Suprapubic skin (tissue), 4 donors: Measurements from ENCODE around the gene OSGEP. TPM values are rescaled to one million over a fixed set of nuclear protein-coding genes. Genes with fewer than 3 reads are reported as not detected.

Experiments
- DNase-seq, 2 donors: peaks; one replicate each; pipeline ENCODE4 v3.0.0-alpha.2; 2019; ENCODE audit warnings: low spot score in 2 of 2
- H3K27ac ChIP-seq: fragments of 200-600 bp; sonication (generic); one replicate; pipeline ENCODE4 v1.5.1; 2019
- H3K27me3 ChIP-seq: fragments of 200-600 bp; sonication (generic); one replicate; pipeline ENCODE4 v1.5.1; 2019
- H3K36me3 ChIP-seq: fragments of 200-600 bp; sonication (generic); one replicate; pipeline ENCODE4 v1.5.1; 2019
- H3K4me1 ChIP-seq: fragments of 200-600 bp; sonication (generic); one replicate; pipeline ENCODE4 v1.5.1; 2019
- H3K4me3 ChIP-seq: fragments of 200-600 bp; sonication (generic); one replicate; pipeline ENCODE4 v1.5.1; 2019; ENCODE audit warnings: mild to moderate bottlenecking
- H3K9me3 ChIP-seq: fragments of 200-600 bp; sonication (generic); one replicate; pipeline ENCODE4 v1.5.1; 2019
- EP300 ChIP-seq: sonication (generic); formaldehyde crosslinking; IDR thresholded peaks from one replicate; pipeline ENCODE4 v1.6.1; 2017; ENCODE audit warnings: antibody characterized with exemption
- POLR2A ChIP-seq, 2 donors: fragments of 450-650 bp; IDR thresholded peaks; one replicate each; pipeline ENCODE4 v1.6.1; 2017; ENCODE audit warnings: antibody characterized with exemption in 2 of 2, mild to moderate bottlenecking in 2 of 2, moderate library complexity in 2 of 2
- POLR2AphosphoS5 ChIP-seq, 3 donors: sonication (generic); formaldehyde crosslinking; IDR thresholded peaks; one replicate each; pipeline ENCODE4 v1.6.1; 2017; ENCODE audit warnings: antibody characterized with exemption in 3 of 3
- WGBS: methylation state at CpG from one replicate; pipeline ENCODE4 v1.1.5; 2018; 5-methylcytosine and 5-hydroxymethylcytosine counted together
- total RNA-seq, 4 donors: library from RNA; depleted of rRNA; stranded (reverse); fragments of >200 nt; gene quantifications; one replicate each; pipeline ENCODE4 v1.1.0, GENCODE V29; 2016
- TF ChIP-seq, protein P1 (sequence below), 2 donors: fragments of 200-600 bp in 1 of 2; fragments of 450-650 bp in 1 of 2; sonication (generic) in 1 of 2; IDR thresholded peaks; one replicate each; pipeline ENCODE4 v1.5.1; 2016 to 2019; ENCODE audit warnings: antibody characterized with exemption in 2 of 2, mild to moderate bottlenecking in 1 of 2, moderate library complexity in 1 of 2

OSGEP gene
- total RNA-seq, 4 donors from 2014 or later: 40.8 to 91.0 (median 44.8) TPM

DNA sequence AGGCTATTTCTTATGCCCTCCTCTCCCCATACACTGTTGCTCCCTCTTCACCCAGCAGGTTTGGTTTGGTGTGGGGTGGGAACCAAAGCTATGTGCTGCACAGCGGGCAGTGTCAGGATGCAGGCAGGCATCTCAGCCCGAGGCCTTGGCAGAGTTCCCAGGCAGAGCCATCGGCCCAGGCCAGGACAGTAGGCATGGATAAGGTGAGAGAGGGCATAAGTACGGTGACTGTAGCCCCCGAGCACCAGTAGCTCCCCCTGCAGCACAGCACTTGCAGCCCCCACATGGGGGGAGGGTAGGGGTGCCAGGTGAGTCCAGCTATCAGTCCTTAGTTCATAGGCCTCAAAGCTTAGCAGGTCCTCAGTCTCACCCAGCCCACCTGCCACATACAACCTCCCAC lies 25.8 kb downstream of the OSGEP start:
- Histone ChIP-seq H3K4me3 (no peak overlapping the region), H3K27me3 (no peaks in the 10 kb centered on the region), H3K4me1 (no peaks in the 10 kb centered on the region), H3K27ac (no peak overlapping the region), H3K36me3 (no peaks in the 10 kb centered on the region), H3K9me3 (no peaks in the 10 kb centered on the region)
- WGBS: 64% methylated on average over 5 of the region's 5 CpGs
- no peak for DNase-seq
- TF ChIP-seq POLR2A (IDR thresholded peaks at IDR 0.05) (no peak), EP300 (no peak)

DNA sequence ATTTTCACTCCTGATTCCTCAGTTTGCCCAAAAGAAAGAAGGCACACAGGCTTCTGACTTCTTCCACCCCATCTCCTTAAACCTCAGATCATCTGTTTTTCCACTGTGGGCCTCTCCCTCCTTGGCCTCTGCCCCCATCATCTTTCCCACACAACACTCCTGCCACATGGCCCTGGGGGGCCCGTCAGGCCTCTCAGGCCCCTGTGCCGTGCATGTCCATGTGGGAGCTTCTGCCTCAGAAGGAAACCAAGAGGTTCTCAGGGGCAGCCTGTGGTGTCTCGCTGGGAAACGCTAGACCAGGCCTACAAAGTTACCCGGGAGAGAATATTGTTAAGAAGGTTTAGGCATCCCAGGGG lies 26.6 kb downstream of the OSGEP start:
- no peak overlapping the region for H3K27ac ChIP-seq
- 68% methylated on average over 5 of the region's 5 CpGs for WGBS

DNA sequence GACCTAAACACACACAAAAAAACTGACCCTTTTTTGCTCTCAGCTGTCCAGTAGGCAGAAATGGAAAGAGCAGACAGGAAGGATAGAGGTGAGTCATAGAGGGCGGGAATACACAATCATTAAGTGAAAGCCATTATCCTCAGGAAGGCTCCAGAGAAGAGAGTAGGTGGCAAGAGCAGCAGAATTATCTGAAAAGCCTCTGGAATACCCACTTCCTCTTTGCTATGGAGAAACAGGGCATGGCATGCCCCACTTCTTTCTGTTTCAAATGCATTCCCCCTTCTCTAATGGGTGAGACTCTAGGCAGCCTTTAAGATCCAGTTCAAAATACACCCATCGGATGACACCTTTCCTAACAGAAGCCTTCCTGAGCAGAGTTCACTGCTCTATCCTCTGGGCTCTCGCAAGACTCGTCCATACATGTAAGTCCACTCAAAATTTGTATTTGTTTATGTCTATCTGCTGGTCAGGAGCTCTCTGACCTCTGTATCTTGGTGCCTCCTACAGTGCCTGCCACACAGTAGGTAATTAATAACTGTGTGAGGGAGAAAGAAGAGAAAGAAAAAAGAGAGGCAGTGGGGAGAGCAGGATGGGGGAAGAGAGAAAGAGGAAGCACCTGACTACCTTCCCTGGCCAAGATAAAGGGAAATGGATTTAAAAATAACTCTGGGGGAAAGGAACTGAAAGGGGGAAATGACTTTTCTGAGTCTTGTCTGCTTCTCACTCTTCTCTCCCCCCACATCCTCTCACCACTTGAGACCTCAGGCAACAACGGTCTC lies 27.2 kb downstream of the OSGEP start:
- Histone ChIP-seq H3K27ac (no peak overlapping the region), H3K36me3 (no peaks in the 10 kb centered on the region), H3K9me3 (no peaks in the 10 kb centered on the region), H3K27me3 (no peaks in the 10 kb centered on the region), H3K4me1 (no peaks in the 10 kb centered on the region), H3K4me3 (no peak overlapping the region)
- TF ChIP-seq, protein P1, sequence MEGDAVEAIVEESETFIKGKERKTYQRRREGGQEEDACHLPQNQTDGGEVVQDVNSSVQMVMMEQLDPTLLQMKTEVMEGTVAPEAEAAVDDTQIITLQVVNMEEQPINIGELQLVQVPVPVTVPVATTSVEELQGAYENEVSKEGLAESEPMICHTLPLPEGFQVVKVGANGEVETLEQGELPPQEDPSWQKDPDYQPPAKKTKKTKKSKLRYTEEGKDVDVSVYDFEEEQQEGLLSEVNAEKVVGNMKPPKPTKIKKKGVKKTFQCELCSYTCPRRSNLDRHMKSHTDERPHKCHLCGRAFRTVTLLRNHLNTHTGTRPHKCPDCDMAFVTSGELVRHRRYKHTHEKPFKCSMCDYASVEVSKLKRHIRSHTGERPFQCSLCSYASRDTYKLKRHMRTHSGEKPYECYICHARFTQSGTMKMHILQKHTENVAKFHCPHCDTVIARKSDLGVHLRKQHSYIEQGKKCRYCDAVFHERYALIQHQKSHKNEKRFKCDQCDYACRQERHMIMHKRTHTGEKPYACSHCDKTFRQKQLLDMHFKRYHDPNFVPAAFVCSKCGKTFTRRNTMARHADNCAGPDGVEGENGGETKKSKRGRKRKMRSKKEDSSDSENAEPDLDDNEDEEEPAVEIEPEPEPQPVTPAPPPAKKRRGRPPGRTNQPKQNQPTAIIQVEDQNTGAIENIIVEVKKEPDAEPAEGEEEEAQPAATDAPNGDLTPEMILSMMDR (IDR thresholded peaks at IDR 0.05): no peak
- TF ChIP-seq EP300 (no peak), POLR2AphosphoS5 (IDR thresholded peaks at IDR 0.05) (no peak), POLR2A (IDR thresholded peaks at IDR 0.05) (no peak)
- DNase-seq: no peak
- 80% methylated on average over 5 of the region's 5 CpGs for WGBS

More for the DNA sequence above, 26.6 kb downstream of the OSGEP start:
- no peaks in the 10 kb centered on the region for H3K4me1 ChIP-seq
- DNase-seq: no peak
- H3K36me3 ChIP-seq: no peaks in the 10 kb centered on the region
- no peaks in the 10 kb centered on the region for H3K9me3 ChIP-seq
- no peak overlapping the region for H3K4me3 ChIP-seq
- TF ChIP-seq EP300 (no peak), POLR2A (IDR thresholded peaks at IDR 0.05) (no peak), POLR2AphosphoS5 (IDR thresholded peaks at IDR 0.05) (no peak)
- TF ChIP-seq, protein P1 (IDR thresholded peaks at IDR 0.05): no peak
- no peaks in the 10 kb centered on the region for H3K27me3 ChIP-seq

DNA sequence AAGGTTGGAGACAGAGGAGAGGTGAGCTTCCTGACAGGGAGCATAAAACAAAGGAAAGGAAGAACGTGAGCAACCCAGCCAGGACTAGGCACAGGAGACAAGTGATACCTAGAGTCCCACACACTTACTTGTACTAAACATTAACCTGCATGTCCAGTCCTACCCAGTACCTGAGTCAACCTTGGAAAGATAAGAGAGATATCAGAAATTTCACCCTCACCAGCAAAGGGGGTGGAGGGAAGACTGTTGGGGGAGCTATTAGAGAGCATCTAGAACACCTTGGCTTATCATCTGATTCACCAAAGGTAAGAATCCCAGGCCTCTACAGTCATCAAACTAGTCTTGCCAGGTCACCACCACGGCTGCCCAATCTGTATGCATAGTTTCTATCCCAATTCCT lies 29.8 kb downstream of the OSGEP start:
- no peaks in the 10 kb centered on the region for H3K4me1 ChIP-seq
- no peak for DNase-seq
- TF ChIP-seq, protein P1 (IDR thresholded peaks at IDR 0.05): no peak
- no peak for TF ChIP-seq EP300
- no peak for TF ChIP-seq POLR2A (IDR thresholded peaks at IDR 0.05)
- TF ChIP-seq POLR2AphosphoS5 (IDR thresholded peaks at IDR 0.05): no peak
- H3K27me3 ChIP-seq: no peaks in the 10 kb centered on the region
- H3K4me3 ChIP-seq: no peak overlapping the region
- WGBS: 35% methylated on average over 2 of the region's 2 CpGs
- H3K36me3 ChIP-seq: no peaks in the 10 kb centered on the region
- H3K9me3 ChIP-seq: no peaks in the 10 kb centered on the region
- H3K27ac ChIP-seq: no peak overlapping the region

DNA sequence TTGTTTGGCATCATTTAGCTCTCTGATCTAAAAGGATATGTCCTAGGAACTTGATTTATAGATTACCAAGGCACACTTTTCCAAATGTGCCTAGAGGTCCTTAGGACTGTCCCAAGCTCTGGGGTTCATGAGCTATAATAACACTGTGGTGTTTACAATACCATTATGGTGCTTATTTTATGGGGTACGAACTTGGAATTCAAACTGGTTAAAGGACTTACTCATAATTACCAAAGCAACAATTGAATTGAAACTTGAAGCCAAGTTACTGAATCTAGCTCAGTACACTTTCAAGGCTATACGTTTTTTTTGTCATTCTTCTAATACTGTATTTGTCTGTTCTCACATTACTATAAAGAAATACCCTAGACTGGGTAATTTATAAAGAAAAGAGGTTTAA lies 31.7 kb downstream of the OSGEP start:
- TF ChIP-seq POLR2AphosphoS5 (IDR thresholded peaks at IDR 0.05): no peak
- TF ChIP-seq EP300: no peak
- no peak for TF ChIP-seq POLR2A (IDR thresholded peaks at IDR 0.05)
- TF ChIP-seq, protein P1 (IDR thresholded peaks at IDR 0.05): no peak
- no peak overlapping the region for H3K4me3 ChIP-seq
- WGBS: 61% methylated on average over 2 of the region's 2 CpGs
- no peaks in the 10 kb centered on the region for H3K27me3 ChIP-seq
- no peak overlapping the region for H3K27ac ChIP-seq
- H3K9me3 ChIP-seq: no peaks in the 10 kb centered on the region
- DNase-seq: no peak
- no peaks in the 10 kb centered on the region for H3K36me3 ChIP-seq
- no peaks in the 10 kb centered on the region for H3K4me1 ChIP-seq
